Endothelial cell of umbilical vein (primary cell): ENCODE measurements around the gene CAPN5.

Experiments
- CTCF ChIP-seq, 2 donors: IDR thresholded peaks; 1 replicate in 1 of 2; 2 replicates in 1 of 2; pipeline ENCODE4 v1.5.1; 2011; ENCODE audit warnings: low read length in 2 of 2, mild to moderate bottlenecking in 2 of 2, moderate library complexity in 2 of 2, control low read depth in 1 of 2, inconsistent platforms in 1 of 2, low read depth in 1 of 2; ENCODE audit not compliant: insufficient read depth in 1 of 2; ENCODE audit errors: extremely low read depth in 1 of 2
- EZH2 ChIP-seq: IDR thresholded peaks from 2 replicates; pipeline ENCODE4 v1.6.1; 2012; ENCODE audit warnings: borderline replicate concordance, low read depth, mild to moderate bottlenecking, moderate library complexity, low read length, inconsistent platforms; ENCODE audit not compliant: severe bottlenecking

- TF ChIP-seq EZH2, result no peak
- TF ChIP-seq CTCF (IDR thresholded peaks at IDR 0.05; ENCODE audit: extremely low read depth in 1 of 2, insufficient read depth in 1 of 2, low read depth in 1 of 2, low read length in 2 of 2), result peak; percentile 52 to 76
Observed at GRCh38 chr11:77113382-77114088, 46.8 kb downstream of the CAPN5 start.
